MCF 10A (cell line): ENCODE data around the gene TNFSF10. TPM values are rescaled to one million over a fixed set of nuclear protein-coding genes. Genes with fewer than 3 reads are reported as not detected.

Source experiments
- BruUV-seq: library from RNA; stranded (reverse); fragments of 400-500 nt; replicated peaks from 2 replicates; lab custom pipeline; 2021; lab: Mats Ljungman, UMichigan
- CTCF ChIA-PET: fragments of 300-600 bp; sonication (Branson Sonifier 250); formaldehyde crosslinking; extraction: SDS; loops from one replicate; lab custom pipeline; 2021; ENCODE audit warnings: antibody characterized with exemption, inconsistent platforms; lab: Yijun Ruan, JAX
- POLR2A ChIA-PET: fragments of 300-600, 350-650 bp; sonication (Branson Sonifier 250); formaldehyde crosslinking; extraction: SDS; loops from one replicate; lab custom pipeline; 2020; ENCODE audit warnings: antibody characterized with exemption, inconsistent platforms; lab: Yijun Ruan, JAX
- DNase-seq: peaks from one replicate; pipeline ENCODE4 v3.0.0-alpha.2; 2018; ENCODE audit not compliant: unreplicated experiment
- H3K27ac Mint-ChIP-seq: one replicate; pipeline ENCODE4 v1.8.0; 2022; ENCODE audit warnings: mild to moderate bottlenecking, low read depth, mixed read lengths; ENCODE audit not compliant: unreplicated experiment
- H3K27me3 Mint-ChIP-seq: one replicate; pipeline ENCODE4 v1.8.0; 2022; ENCODE audit warnings: mixed read lengths; ENCODE audit not compliant: insufficient read depth, unreplicated experiment
- H3K36me3 Mint-ChIP-seq: one replicate; pipeline ENCODE4 v1.8.0; 2022; ENCODE audit warnings: mild to moderate bottlenecking, moderate library complexity, mixed read lengths; ENCODE audit not compliant: insufficient read depth, unreplicated experiment
- H3K4me1 Mint-ChIP-seq: one replicate; pipeline ENCODE4 v1.8.0; 2022; ENCODE audit warnings: mixed read lengths; ENCODE audit not compliant: insufficient read depth, unreplicated experiment
- H3K4me3 Mint-ChIP-seq: one replicate; pipeline ENCODE4 v1.8.0; 2022; ENCODE audit warnings: mild to moderate bottlenecking, moderate library complexity, mixed read lengths; ENCODE audit not compliant: unreplicated experiment
- H3K9me3 Mint-ChIP-seq: one replicate; pipeline ENCODE4 v1.8.0; 2022; ENCODE audit warnings: mixed read lengths; ENCODE audit not compliant: unreplicated experiment
- CTCF ChIP-seq: fragments of 200-600 bp; IDR thresholded peaks from one replicate; pipeline ENCODE4 v1.8.0; 2022; ENCODE audit warnings: antibody characterized with exemption, mild to moderate bottlenecking; ENCODE audit not compliant: unreplicated experiment
- intact Hi-C: fragments of 100-400 bp; cut with micrococcal nuclease; formaldehyde crosslinking; loops from 2 replicates; pipeline ENCODE4 v1.14.1; 2022
- total RNA-seq: library from RNA; stranded (reverse); gene quantifications from 2 replicates; pipeline ENCODE4 v1.2.3, GENCODE V29; 2022

The TNFSF10 gene
- total RNA-seq, 1 experiment from 2014 or later = 0.54 TPM

GRCh38 chr3:172560586-172560985, 37.4 kb upstream of the TNFSF10 start:
- intact Hi-C loops = no loop called here
- DNase-seq = no peak
- TF ChIP-seq CTCF = no peak
- POLR2A ChIA-PET = interaction anchor here (0.6 to 4.3 kb wide), 11 partner anchors 11 to 1651 kb away, joined by 3 to 45 read pairs (median 6); partner anchors contain the start of gene TNFSF10
- BruUV-seq = no TSS peak
- Mint-ChIP-seq H3K4me3 (no peak overlapping the region), H3K9me3 (no peaks in the 10 kb centered on the region), H3K27me3 (no peaks in the 10 kb centered on the region), H3K36me3 (peaks cover 17% of the 10 kb centered on the region), H3K4me1 (peaks cover 38% of the 10 kb centered on the region), H3K27ac (no peak overlapping the region)
- CTCF ChIA-PET = interaction anchor here (1.1 to 1.3 kb wide), 4 partner anchors 11 to 107 kb away, joined by 3 to 5 read pairs (median 4); no protein-coding TSS in a partner anchor

GRCh38 chr3:172560026-172560425, 36.8 kb upstream of the TNFSF10 start:
- intact Hi-C loops = no loop called here
- no peak for TF ChIP-seq CTCF

GRCh38 chr3:172559020-172559419, 35.8 kb upstream of the TNFSF10 start:
- POLR2A ChIA-PET = interaction anchor here (2.6 to 4.3 kb wide), 2 partner anchors 12 to 42 kb away, joined by 15 to 28 read pairs; no protein-coding TSS in a partner anchor
- Mint-ChIP-seq H3K9me3 (no peaks in the 10 kb centered on the region), H3K36me3 (peaks cover 17% of the 10 kb centered on the region), H3K4me3 (no peak overlapping the region), H3K27me3 (no peaks in the 10 kb centered on the region), H3K4me1 (peaks cover 36% of the 10 kb centered on the region), H3K27ac (no peak overlapping the region)
- DNase-seq = no peak
- no TSS peak for BruUV-seq
- intact Hi-C loops = no loop called here
- CTCF ChIA-PET = interaction anchor here (0.6 kb wide), 1 partner anchor 189 kb away, joined by 3 read pairs; no protein-coding TSS in a partner anchor
- no peak for TF ChIP-seq CTCF

More at GRCh38 chr3:172560026-172560425, 36.8 kb upstream of the TNFSF10 start:
- H3K4me1 Mint-ChIP-seq = peaks cover 38% of the 10 kb centered on the region
- CTCF ChIA-PET = interaction anchor here (1.1 to 1.3 kb wide), 3 partner anchors 11 to 107 kb away, joined by 4 to 5 read pairs (median 4); no protein-coding TSS in a partner anchor
- H3K4me3 Mint-ChIP-seq = no peak overlapping the region
- BruUV-seq = no TSS peak
- no peak overlapping the region for H3K27ac Mint-ChIP-seq
- H3K27me3 Mint-ChIP-seq = no peaks in the 10 kb centered on the region
- POLR2A ChIA-PET = interaction anchor here (0.6 to 4.3 kb wide), 11 partner anchors 9 to 1650 kb away, joined by 3 to 45 read pairs (median 5); no protein-coding TSS in a partner anchor
- peaks cover 17% of the 10 kb centered on the region for H3K36me3 Mint-ChIP-seq
- peak; percentile 62 for DNase-seq
- H3K9me3 Mint-ChIP-seq = no peaks in the 10 kb centered on the region

GRCh38 chr3:172557515-172558220, 34.4 kb upstream of the TNFSF10 start:
- no TSS peak for BruUV-seq
- H3K4me3 Mint-ChIP-seq = no peak overlapping the region
- no peaks in the 10 kb centered on the region for H3K9me3 Mint-ChIP-seq
- peaks cover 23% of the 10 kb centered on the region for H3K4me1 Mint-ChIP-seq
- POLR2A ChIA-PET = interaction anchor here (0.7 to 2.6 kb wide), 10 partner anchors 8 to 390 kb away, joined by 3 to 15 read pairs (median 5); partner anchors contain the start of gene TNFSF10
- H3K36me3 Mint-ChIP-seq = peaks cover 12% of the 10 kb centered on the region
- CTCF ChIA-PET = interaction anchor here (0.6 to 1.3 kb wide), 4 partner anchors 10 to 166 kb away, joined by 3 read pairs; no protein-coding TSS in a partner anchor
- no peak overlapping the region for H3K27ac Mint-ChIP-seq
- DNase-seq = peak; percentile 76
- no peaks in the 10 kb centered on the region for H3K27me3 Mint-ChIP-seq
- TF ChIP-seq CTCF = no peak
- intact Hi-C loops = no loop called here
